ENCODE data around the gene TMUB1. TPM values are rescaled to one million over a fixed set of nuclear protein-coding genes. Genes with fewer than 3 reads are reported as not detected.
A peak's percentile ranks its signal among the peaks of the same experiment; 100 is the strongest.

TMUB1 gene
- total RNA-seq, 2 experiments from 2014 or later = 80.3 to 81.1 TPM

- POLR2A ChIA-PET = no interaction called here
- CTCF ChIA-PET = interaction anchor here (1.4 to 1.8 kb wide), 2 partner anchors 9 to 27 kb away, joined by 3 to 5 read pairs; no protein-coding TSS in a partner anchor
- DNase-seq = no peak
- Mint-ChIP-seq H3K4me3 (no peak overlapping the region), H3K27me3 (no peaks in the 10 kb centered on the region), H3K9me3 (no peaks in the 10 kb centered on the region), H3K36me3 (ENCODE audit: low read depth) (no peaks in the 10 kb centered on the region), H3K4me1 (peaks cover 18% of the 10 kb centered on the region), H3K27ac (no peak overlapping the region)
These were observed 10.5 kb upstream of the TMUB1 start for GRCh38 chr7:151093748-151094147.

DNA sequence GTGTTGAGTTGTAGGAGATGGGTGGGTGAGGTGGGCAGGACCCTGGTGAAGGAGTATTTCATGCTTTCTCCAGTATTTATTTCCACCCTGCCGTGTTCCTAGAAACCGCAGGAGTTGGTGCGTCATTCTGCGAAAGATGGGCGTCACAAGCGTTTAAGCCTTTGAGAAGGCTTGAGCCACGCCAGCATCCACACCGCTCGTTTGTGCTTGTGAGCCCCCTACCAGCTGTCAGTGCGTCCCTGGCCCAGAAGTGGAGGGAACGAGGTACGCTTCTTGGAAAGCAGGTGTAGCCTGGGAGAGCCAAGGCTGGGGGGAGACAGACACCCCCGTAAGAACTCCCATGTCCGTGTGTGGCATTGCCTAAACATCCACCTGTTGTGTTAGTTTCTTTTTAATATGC, 8.7 kb upstream of the TMUB1 start:
- no peak overlapping the region for H3K4me3 Mint-ChIP-seq
- ChIA-PET CTCF (interaction anchor here (0.7 to 1.0 kb wide), 4 partner anchors 19 to 219 kb away, joined by 3 to 6 read pairs (median 3); partner anchors contain the start of gene ABCB8), POLR2A (no interaction called here)
- no peak overlapping the region for H3K27ac Mint-ChIP-seq
- H3K4me1 Mint-ChIP-seq = peaks cover 22% of the 10 kb centered on the region
- no peaks in the 10 kb centered on the region for H3K36me3 Mint-ChIP-seq (ENCODE audit: low read depth)
- H3K27me3 Mint-ChIP-seq = no peaks in the 10 kb centered on the region
- DNase-seq = no peak
- no peaks in the 10 kb centered on the region for H3K9me3 Mint-ChIP-seq

- H3K4me1 Mint-ChIP-seq = peaks cover 22% of the 10 kb centered on the region
- POLR2A ChIA-PET = no interaction called here
These were observed 8.1 kb upstream of the TMUB1 start for GRCh38 chr7:151091431-151091830.

DNA sequence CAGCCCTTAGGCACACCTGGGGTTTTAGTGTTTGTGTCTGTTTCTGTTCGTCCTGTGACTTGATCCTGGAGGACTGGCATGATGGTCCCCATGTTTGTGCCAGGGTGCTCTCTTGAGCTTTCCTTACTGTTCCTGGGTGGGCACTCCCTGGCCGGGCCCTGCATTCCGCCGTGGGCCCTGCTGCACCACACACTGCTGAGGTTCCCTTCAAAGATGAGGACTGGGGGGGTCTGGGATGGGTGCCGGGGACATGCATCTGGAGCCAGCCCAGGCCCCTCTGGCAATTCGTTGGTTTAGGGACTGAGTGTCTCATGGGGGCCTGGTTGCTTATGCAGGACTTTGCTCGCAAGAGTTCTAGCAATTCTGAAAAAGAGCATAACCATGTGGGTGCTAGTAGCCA, 7.7 kb upstream of the TMUB1 start:
- Mint-ChIP-seq H3K36me3 (ENCODE audit: low read depth) (no peaks in the 10 kb centered on the region), H3K9me3 (no peaks in the 10 kb centered on the region), H3K4me3 (no peak overlapping the region), H3K4me1 (peaks cover 20% of the 10 kb centered on the region), H3K27me3 (no peaks in the 10 kb centered on the region), H3K27ac (no peak overlapping the region)
- ChIA-PET POLR2A (no interaction called here), CTCF (interaction anchor here (0.8 to 1.0 kb wide), 2 partner anchors 20 to 220 kb away, joined by 3 read pairs; no protein-coding TSS in a partner anchor)
- DNase-seq = no peak

More at GRCh38 chr7:151091431-151091830, 8.1 kb upstream of the TMUB1 start:
- Mint-ChIP-seq H3K36me3 (ENCODE audit: low read depth) (no peaks in the 10 kb centered on the region), H3K9me3 (no peaks in the 10 kb centered on the region), H3K27me3 (no peaks in the 10 kb centered on the region), H3K4me3 (peak overlapping the region; percentile 1), H3K27ac (no peak overlapping the region)
- DNase-seq = peak; percentile 47
- CTCF ChIA-PET = interaction anchor here (0.7 to 1.0 kb wide), 3 partner anchors 19 to 220 kb away, joined by 3 to 6 read pairs (median 3); no protein-coding TSS in a partner anchor

- CTCF ChIA-PET = interaction anchor here (0.8 kb wide), 1 partner anchor 20 kb away, joined by 3 read pairs; no protein-coding TSS in a partner anchor
- H3K9me3 Mint-ChIP-seq = no peaks in the 10 kb centered on the region
These were observed 6.8 kb upstream of the TMUB1 start for GRCh38 chr7:151089893-151090730.

GRCh38 chr7:151088856-151089699, 5.8 kb upstream of the TMUB1 start:
- H3K27ac Mint-ChIP-seq = peak overlapping the region; percentile 23

More at GRCh38 chr7:151089893-151090730, 6.8 kb upstream of the TMUB1 start:
- no peak overlapping the region for H3K27ac Mint-ChIP-seq
- POLR2A ChIA-PET = interaction anchor here (2.5 kb wide), 1 partner anchor 62 kb away, joined by 7 read pairs; the partner anchor contains the start of gene ABCB8
- no peak overlapping the region for H3K4me3 Mint-ChIP-seq
- H3K36me3 Mint-ChIP-seq (ENCODE audit: low read depth) = no peaks in the 10 kb centered on the region
- peaks cover 5% of the 10 kb centered on the region for H3K27me3 Mint-ChIP-seq
- peaks cover 26% of the 10 kb centered on the region for H3K4me1 Mint-ChIP-seq
- no peak for DNase-seq

DNA sequence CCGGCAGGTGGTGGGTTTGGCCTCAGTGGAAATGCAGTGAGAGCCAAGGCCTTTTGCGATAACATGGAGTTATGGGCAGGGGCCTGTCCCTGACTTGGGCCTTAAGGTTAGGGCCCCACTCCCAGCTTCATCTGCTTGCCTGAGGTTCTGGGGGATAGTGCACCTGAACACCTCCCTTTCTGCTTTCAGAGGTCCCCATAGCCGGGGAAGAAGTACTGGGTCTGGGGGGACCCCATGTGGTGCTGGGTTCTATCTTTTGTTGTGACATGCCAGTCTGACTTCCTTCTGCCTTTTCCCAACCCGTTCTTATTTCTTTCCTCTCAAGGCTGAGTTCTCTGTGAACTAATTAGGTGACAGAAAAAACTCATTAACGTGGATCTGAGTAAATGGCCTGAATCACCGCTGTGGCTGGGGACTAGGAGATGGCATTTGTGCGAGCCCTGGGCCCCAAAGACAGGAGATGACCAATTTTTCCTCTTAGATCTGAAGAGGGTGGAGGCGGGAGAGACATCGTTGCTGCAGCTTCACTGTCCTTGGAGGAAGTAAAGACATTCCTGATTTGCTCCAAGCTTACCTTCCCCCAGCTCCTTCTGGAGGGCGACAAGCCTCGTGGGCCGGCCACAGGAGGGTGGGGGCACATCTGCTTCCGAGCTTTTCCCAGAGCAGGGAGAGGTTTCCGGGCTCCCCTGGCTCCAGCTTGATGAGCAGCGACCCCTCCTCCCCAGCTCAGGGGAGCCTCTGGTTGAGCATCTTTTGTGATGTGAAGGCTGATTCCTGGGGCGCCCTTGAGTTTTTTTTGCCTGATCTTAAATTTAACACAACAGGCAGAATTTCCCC, 4.9 kb upstream of the TMUB1 start:
- no peak for DNase-seq
- no peaks in the 10 kb centered on the region for H3K9me3 Mint-ChIP-seq
- H3K36me3 Mint-ChIP-seq (ENCODE audit: low read depth) = no peaks in the 10 kb centered on the region
- peaks cover 10% of the 10 kb centered on the region for H3K27me3 Mint-ChIP-seq
- ChIA-PET POLR2A (interaction anchor here (0.9 to 2.5 kb wide), 3 partner anchors 60 to 766 kb away, joined by 3 to 7 read pairs (median 3); partner anchors contain the start of gene ABCB8), CTCF (interaction anchor here (1.1 to 1.2 kb wide), 2 partner anchors 30 to 70 kb away, joined by 3 to 4 read pairs; no protein-coding TSS in a partner anchor)
- no peak overlapping the region for H3K27ac Mint-ChIP-seq
- H3K4me3 Mint-ChIP-seq = peak overlapping the region; percentile 43
- peaks cover 36% of the 10 kb centered on the region for H3K4me1 Mint-ChIP-seq

More at GRCh38 chr7:151088856-151089699, 5.8 kb upstream of the TMUB1 start:
- Mint-ChIP-seq H3K4me1 (peaks cover 31% of the 10 kb centered on the region), H3K4me3 (no peak overlapping the region), H3K36me3 (ENCODE audit: low read depth) (no peaks in the 10 kb centered on the region), H3K27me3 (peaks cover 10% of the 10 kb centered on the region), H3K9me3 (no peaks in the 10 kb centered on the region)
- no peak for DNase-seq
- ChIA-PET POLR2A (interaction anchor here (0.9 to 2.5 kb wide), 3 partner anchors 61 to 767 kb away, joined by 3 to 7 read pairs (median 3); partner anchors contain the start of gene ABCB8), CTCF (interaction anchor here (1.1 to 1.2 kb wide), 2 partner anchors 30 to 71 kb away, joined by 3 to 4 read pairs; no protein-coding TSS in a partner anchor)

DNA sequence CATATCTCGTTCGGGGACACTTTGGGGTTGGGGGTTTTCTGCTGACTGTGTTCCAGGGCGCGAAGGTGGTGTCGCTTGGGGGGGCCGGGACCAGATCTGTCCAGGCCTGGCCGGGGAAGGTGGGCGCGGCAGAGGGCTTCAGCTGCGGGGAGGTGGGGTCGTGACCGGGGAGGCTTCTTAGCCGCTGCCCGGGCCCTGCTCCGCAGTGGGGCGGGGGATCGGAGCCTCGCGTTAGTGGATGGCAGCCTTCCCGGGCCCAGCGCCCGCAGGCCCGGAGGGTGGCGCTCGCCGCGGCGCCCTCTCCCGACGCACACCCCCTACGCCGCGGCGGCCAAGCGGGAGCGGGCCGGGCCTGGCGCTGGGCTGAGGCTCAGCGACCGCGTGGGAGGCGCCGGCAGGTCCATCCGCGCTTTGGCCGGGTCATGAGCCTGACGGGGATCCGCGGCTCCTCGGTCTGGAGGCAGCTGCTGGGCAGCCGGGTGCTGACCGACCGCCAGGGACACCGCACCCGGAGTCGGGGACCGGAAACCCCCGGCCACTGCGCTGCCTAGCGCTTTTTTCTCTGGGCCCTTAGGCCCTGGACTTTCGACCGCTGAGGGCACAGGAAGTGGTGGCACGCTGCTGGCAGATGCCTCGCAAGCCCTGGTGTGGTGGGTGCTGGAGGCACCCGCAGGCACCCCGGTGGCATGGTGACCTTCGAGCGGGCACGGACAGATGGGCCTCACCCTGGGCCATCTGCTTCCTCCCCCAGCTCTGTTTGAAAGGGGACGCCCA, 4.1 kb upstream of the TMUB1 start:
- peak; percentile 34 for DNase-seq
- peaks cover 40% of the 10 kb centered on the region for H3K4me1 Mint-ChIP-seq
- CTCF ChIA-PET = interaction anchor here (0.9 to 1.2 kb wide), 2 partner anchors 29 to 59 kb away, joined by 3 read pairs; partner anchors contain the start of gene ABCB8

DNA sequence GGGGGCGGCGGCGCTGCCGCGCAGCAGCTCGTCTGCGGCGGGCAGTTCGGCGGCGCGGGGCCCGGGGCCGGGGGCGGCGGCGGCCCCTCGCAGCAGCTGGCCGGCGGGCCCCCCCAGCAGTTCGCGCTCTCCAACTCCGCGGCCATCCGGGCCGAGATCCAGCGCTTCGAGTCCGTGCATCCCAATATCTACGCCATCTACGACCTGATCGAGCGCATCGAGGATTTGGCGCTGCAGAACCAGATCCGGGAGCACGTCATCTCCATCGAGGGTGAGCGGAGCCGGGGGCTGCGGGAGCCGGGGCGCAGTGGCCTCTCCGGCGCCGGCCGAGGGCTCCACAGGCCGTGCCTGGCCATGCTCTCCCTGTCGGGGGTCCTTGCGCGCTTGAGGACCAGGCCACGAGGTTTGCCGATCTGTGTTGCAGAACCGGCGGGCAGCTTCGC, 3.5 kb upstream of the TMUB1 start:
- peak; percentile 47 for DNase-seq
- Mint-ChIP-seq H3K27ac (peak overlapping the region; percentile 69), H3K4me3 (peak overlapping the region; percentile 89), H3K4me1 (peaks cover 45% of the 10 kb centered on the region), H3K27me3 (peaks cover 10% of the 10 kb centered on the region), H3K36me3 (ENCODE audit: low read depth) (peaks cover 4% of the 10 kb centered on the region), H3K9me3 (no peaks in the 10 kb centered on the region)
- ChIA-PET POLR2A (no interaction called here), CTCF (interaction anchor here (0.9 kb wide), 1 partner anchor 59 kb away, joined by 3 read pairs; the partner anchor contains the start of gene ABCB8)

More for the DNA sequence above, 4.1 kb upstream of the TMUB1 start:
- H3K9me3 Mint-ChIP-seq = no peaks in the 10 kb centered on the region
- H3K27ac Mint-ChIP-seq = no peak overlapping the region
- peaks cover 4% of the 10 kb centered on the region for H3K36me3 Mint-ChIP-seq (ENCODE audit: low read depth)
- H3K4me3 Mint-ChIP-seq = peak overlapping the region; percentile 89
- H3K27me3 Mint-ChIP-seq = peaks cover 10% of the 10 kb centered on the region
- POLR2A ChIA-PET = interaction anchor here (1.0 to 2.5 kb wide), 2 partner anchors 59 to 145 kb away, joined by 3 to 7 read pairs; partner anchors contain the start of gene ABCB8

DNA sequence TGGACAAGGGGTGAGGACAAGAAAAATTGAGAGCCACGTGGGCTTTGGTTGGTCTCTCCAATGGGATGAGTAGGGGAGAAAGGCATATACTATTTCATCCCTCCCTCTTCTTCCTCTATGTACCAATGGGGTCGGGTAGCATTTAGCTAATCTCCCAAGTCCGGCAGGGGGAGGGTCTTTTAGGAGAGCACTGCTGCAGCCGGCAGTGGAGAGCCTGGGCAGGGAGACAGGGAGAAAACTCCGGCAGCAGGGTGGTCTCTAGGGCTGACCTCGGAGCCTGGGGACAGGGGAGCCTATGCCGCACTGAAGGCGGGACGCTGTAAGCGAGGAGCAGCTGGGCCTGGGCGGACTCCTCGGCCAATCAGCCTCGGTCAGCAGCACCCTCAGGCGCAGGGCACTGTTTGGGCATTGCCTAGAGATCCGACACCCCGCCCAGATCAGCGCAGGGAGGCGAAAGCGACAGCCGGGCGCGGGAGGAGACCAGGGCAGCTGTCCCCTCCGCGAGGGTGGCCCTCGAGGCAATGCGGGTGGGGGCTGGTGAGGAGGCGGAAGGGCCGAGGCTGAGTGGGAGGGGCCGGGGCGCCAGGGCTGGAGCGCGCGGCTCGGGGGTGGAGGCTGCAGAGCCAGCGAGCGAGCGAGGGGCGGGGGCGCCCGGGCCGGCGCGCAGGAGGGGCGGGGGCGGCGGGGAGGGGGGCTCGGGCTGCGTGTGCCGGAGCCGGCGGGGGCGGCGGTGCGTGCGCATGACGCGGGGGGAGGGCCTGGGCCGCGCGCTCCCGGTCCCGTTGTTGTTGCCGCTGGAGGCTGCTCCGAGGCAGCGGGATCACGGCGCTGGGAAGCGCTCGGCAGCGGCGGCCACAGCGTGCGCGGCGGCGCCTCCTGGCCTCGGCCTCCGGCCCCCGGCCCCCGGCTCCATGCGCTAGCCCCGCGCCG, 2.7 kb upstream of the TMUB1 start, which contains the start of gene AGAP3:
Gene AGAP3 (plus strand): TSS at position 785 of the 930 bp plus-strand sequence. CDS start 267 bp downstream, outside the sequence.
- ChIA-PET CTCF (interaction anchor here (0.5 to 1.7 kb wide), 5 partner anchors 9 to 218 kb away, joined by 3 to 5 read pairs (median 4); partner anchors contain the start of gene ABCB8), POLR2A (interaction anchor here (0.9 to 1.2 kb wide), 3 partner anchors 49 to 72 kb away, joined by 3 to 5 read pairs (median 3); no protein-coding TSS in a partner anchor)
- Mint-ChIP-seq H3K27me3 (peaks cover 10% of the 10 kb centered on the region), H3K27ac (peak within 1 kb of the TSS; percentile 69), H3K36me3 (ENCODE audit: low read depth) (peaks cover 4% of the 10 kb centered on the region), H3K9me3 (no peaks in the 10 kb centered on the region), H3K4me3 (peak within 1 kb of the TSS; percentile 89), H3K4me1 (peaks cover 39% of the 10 kb centered on the region)
- DNase-seq = peak; percentile 63
